Right lobe of liver (tissue), 6 donors: ENCODE data around the gene U2AF1L4. TPM values are rescaled to one million over a fixed set of nuclear protein-coding genes. Genes with fewer than 3 reads are reported as not detected.

Experiments
- ATAC-seq, 4 donors: fragments of 200-7000 bp; cut with Tn5 transposase; one replicate each; pipeline ENCODE4 v1.9.1; 2020; ENCODE audit warnings: mild to moderate bottlenecking in 4 of 4, moderate library complexity in 4 of 4
- DNase-seq, 3 donors: peaks; one replicate each; pipeline ENCODE4 v3.0.0-alpha.2; 2020
- H3K27ac ChIP-seq, 3 donors: fragments of 200-600 bp; one replicate each; pipeline ENCODE4 v1.8.0; 2022
- H3K27me3 ChIP-seq, 2 donors: fragments of 200-600 bp; one replicate each; pipeline ENCODE4 v1.8.0; 2022
- H3K36me3 ChIP-seq, 4 donors: fragments of 200-600 bp; sonication (generic) in 1 of 4; one replicate each; pipeline versions ENCODE4 v1.5.1 to v1.8.0; 2017 to 2022; ENCODE audit warnings: control low read depth in 1 of 4
- H3K4me1 ChIP-seq, 4 donors: fragments of 200-600 bp; sonication (generic) in 1 of 4; one replicate each; pipeline versions ENCODE4 v1.5.1 to v1.8.0; 2017 to 2022; ENCODE audit warnings: control low read depth in 1 of 4
- H3K4me3 ChIP-seq, 3 donors: fragments of 200-600 bp; one replicate each; pipeline ENCODE4 v1.8.0; 2022
- H3K9me3 ChIP-seq, 4 donors: fragments of 200-600 bp; sonication (generic) in 1 of 4; one replicate each; pipeline versions ENCODE4 v1.5.1 to v1.8.0; 2017 to 2022; ENCODE audit warnings: control low read depth in 1 of 4
- CTCF ChIP-seq, 4 donors: fragments of 200-600 bp in 3 of 4; fragments of 450-650 bp in 1 of 4; IDR thresholded peaks; one replicate each; pipeline versions ENCODE4 v1.5.1 to v1.8.0; 2016 to 2022; ENCODE audit warnings: antibody characterized with exemption in 4 of 4, mild to moderate bottlenecking in 2 of 4
- POLR2A ChIP-seq: fragments of 450-650 bp; IDR thresholded peaks from one replicate; pipeline ENCODE4 v1.6.1; 2017; ENCODE audit warnings: antibody characterized with exemption, mild to moderate bottlenecking
- WGBS: methylation state at CpG from one replicate; pipeline ENCODE4 v1.1.6; 2018; ENCODE audit warnings: low coverage, low lambda C conversion rate; ENCODE audit not compliant: insufficient coverage; ENCODE audit errors: missing lambda C conversion rate; 5-methylcytosine and 5-hydroxymethylcytosine counted together
- intact Hi-C, 2 donors: fragments of 100-400 bp; cut with DNase I; formaldehyde crosslinking; loops; one replicate each; pipeline versions ENCODE4 v1.11.2 to v1.14.1; 2022
- total RNA-seq, 6 experiments: library from RNA; depleted of rRNA in 2 of 6; stranded (reverse); fragments of >200 nt in 2 of 6; fragmentation: NEBNext Ultra II Directional in 3 of 6; extraction: Animal tissue kit (Norgen Biotek cat#: 25700) in 3 of 6; gene quantifications; one replicate each; pipeline versions ENCODE4 v1.1.0 to v1.2.4, GENCODE V29; 2016 to 2023
- donor health status: DM: no; HTN: yes; CAD: no.
- donor health status: DM: no; HTN: no; CAD: no.
- donor health status: DM: no; HTN: no; CAD: no.
- donor health status: DM: no; HTN: yes; CAD: no.
- donor health status: DM: no; HTN: yes; CAD: no.

U2AF1L4 gene
- total RNA-seq, 6 experiments from 2014 or later: 11.3 to 19.9 (median 17.5) TPM

DNA sequence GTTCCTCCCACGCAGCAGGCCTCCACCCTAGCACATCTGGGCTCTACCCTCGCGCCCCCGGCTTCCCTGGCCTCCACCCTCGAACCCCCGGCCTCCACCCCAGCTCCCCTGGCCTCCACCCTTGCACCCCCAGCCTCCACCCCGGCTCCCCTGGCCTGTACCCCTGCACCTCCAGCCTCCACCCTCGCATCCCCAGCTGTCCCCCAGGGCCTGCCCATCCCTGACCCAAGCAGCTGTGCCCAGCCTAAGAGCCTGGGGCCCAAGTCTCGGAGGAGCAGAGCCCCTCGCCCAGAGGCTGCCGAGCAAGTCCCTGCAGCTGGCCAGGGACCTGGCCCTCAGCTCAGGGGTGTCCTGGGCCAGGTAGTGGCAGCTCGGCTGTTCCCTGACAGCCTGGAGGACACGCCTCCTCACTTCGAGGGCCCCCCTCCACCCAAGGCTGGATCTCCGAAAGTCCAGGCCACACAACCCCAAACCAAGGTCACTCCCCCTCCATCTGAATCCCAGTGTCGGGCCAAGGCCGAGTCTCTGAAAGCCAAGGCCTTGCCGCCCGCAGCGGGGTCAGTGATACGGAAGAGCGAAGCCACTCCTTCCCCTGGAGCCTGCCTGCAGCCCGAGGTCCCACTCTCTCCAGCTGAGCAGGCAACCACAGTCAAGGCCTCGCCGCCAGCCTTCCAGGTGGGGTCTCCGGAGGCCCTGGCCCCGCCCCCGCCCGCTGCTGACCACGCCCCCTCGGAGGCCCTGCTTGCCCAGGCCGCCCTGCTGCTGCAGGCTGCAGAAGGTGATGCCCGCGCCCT is 22.3 kb upstream of the U2AF1L4 start:
- Histone ChIP-seq H3K27ac (no peak overlapping the region), H3K36me3 (no peaks in the 10 kb centered on the region), H3K9me3 (no peaks in the 10 kb centered on the region), H3K4me3 (no peak overlapping the region), H3K4me1 (no peaks in the 10 kb centered on the region), H3K27me3 (no peaks in the 10 kb centered on the region)
- DNase-seq (peak in 2 of 3 donors; percentile 15 to 53), ATAC-seq (peak in 2 of 4 donors; percentile 32 to 33)
- intact Hi-C loops: no loop called here
- TF ChIP-seq CTCF (IDR thresholded peaks at IDR 0.05) (no peak), POLR2A (no peak)
- 80% methylated on average over 13 of the region's 34 CpGs for WGBS

GRCh38 chr19:35766571-35767104 is 21.4 kb upstream of the U2AF1L4 start:
- Histone ChIP-seq H3K4me3 (no peak overlapping the region), H3K27ac (no peak overlapping the region), H3K27me3 (no peaks in the 10 kb centered on the region), H3K36me3 (peaks cover 0 to 4% (median 0%) of the 10 kb centered on the region in 4 donors), H3K9me3 (no peaks in the 10 kb centered on the region), H3K4me1 (no peaks in the 10 kb centered on the region)
- 71% methylated on average over 5 of the region's 11 CpGs for WGBS
- TF ChIP-seq CTCF (IDR thresholded peaks at IDR 0.05) (no peak), POLR2A (no peak)
- DNase-seq: peak in 2 of 3 donors; percentile 13 to 39
- intact Hi-C loops: no loop called here
- peak in 2 of 4 donors; percentile 7 to 37 for ATAC-seq

GRCh38 chr19:35764432-35765315 is 19.5 kb upstream of the U2AF1L4 start:
- TF ChIP-seq POLR2A (no peak), CTCF (IDR thresholded peaks at IDR 0.05) (no peak)
- peaks cover 0 to 4% (median 0%) of the 10 kb centered on the region in 4 donors for H3K36me3 ChIP-seq
- H3K4me1 ChIP-seq: no peaks in the 10 kb centered on the region
- peak in 1 of 3 donors; percentile 44 for DNase-seq
- intact Hi-C loops: no loop called here
- no peaks in the 10 kb centered on the region for H3K27me3 ChIP-seq
- no peaks in the 10 kb centered on the region for H3K9me3 ChIP-seq
- 100% methylated on average over 4 of the region's 17 CpGs for WGBS
- peak in 1 of 4 donors; percentile 5 for ATAC-seq
- no peak overlapping the region for H3K4me3 ChIP-seq
- no peak overlapping the region for H3K27ac ChIP-seq

- TF ChIP-seq POLR2A (no peak), CTCF (IDR thresholded peaks at IDR 0.05) (peak in 1 of 4 donors; percentile 37)
- Histone ChIP-seq H3K9me3 (no peaks in the 10 kb centered on the region), H3K36me3 (peaks cover 0 to 4% (median 0%) of the 10 kb centered on the region in 4 donors), H3K4me1 (peaks cover 0 to 18% (median 9%) of the 10 kb centered on the region in 4 donors), H3K27me3 (no peaks in the 10 kb centered on the region), H3K4me3 (no peak overlapping the region), H3K27ac (no peak overlapping the region)
- intact Hi-C loops: no loop called here
- DNase-seq (peak in 1 of 3 donors; percentile 47), ATAC-seq (peak in 1 of 4 donors; percentile 19)
- 34% methylated on average over 3 of the region's 4 CpGs for WGBS
Measured at GRCh38 chr19:35760711-35761349, 15.6 kb upstream of the U2AF1L4 start.
